MM.1S (cell line): Measurements from ENCODE around the gene CRADD.

ENCODE experiments used
- DNase-seq: peaks from one replicate; pipeline ENCODE4 v3.0.0-alpha.2; 2015
- H2AFZ ChIP-seq: fragments of 300-600 bp; sonication (generic); 2 replicates; pipeline ENCODE4 v1.6.0; 2016; ENCODE audit warnings: antibody characterized with exemption, low read length
- H3F3A ChIP-seq: fragments of 300-600 bp; sonication (generic); 2 replicates; pipeline ENCODE4 v1.6.1; 2016; ENCODE audit warnings: mild to moderate bottlenecking, antibody characterized with exemption, low read length, moderate library complexity, mixed read lengths; ENCODE audit not compliant: insufficient read depth
- H3K27ac ChIP-seq: fragments of 300-600 bp; sonication (generic); 2 replicates; pipeline ENCODE4 v1.5.1; 2016; ENCODE audit warnings: mild to moderate bottlenecking, low read length
- H3K27me3 ChIP-seq: fragments of 300-600 bp; sonication (generic); replicated peaks from 2 replicates; pipeline ENCODE4 v1.6.0; 2016; ENCODE audit warnings: low read length; ENCODE audit not compliant: insufficient read depth
- H3K36me3 ChIP-seq: fragments of 300-600 bp; sonication (generic); replicated peaks from 2 replicates; pipeline ENCODE4 v1.6.1; 2016; ENCODE audit warnings: mild to moderate bottlenecking, low read length, mixed read lengths; ENCODE audit not compliant: insufficient read depth
- H3K4me1 ChIP-seq: fragments of 300-600 bp; sonication (generic); 2 replicates; pipeline ENCODE4 v1.6.1; 2016; ENCODE audit warnings: low read length, mixed read lengths
- H3K4me2 ChIP-seq: fragments of 300-600 bp; sonication (generic); 2 replicates; pipeline ENCODE4 v1.6.0; 2016; ENCODE audit warnings: low read depth, low read length
- H3K4me3 ChIP-seq: fragments of 300-600 bp; sonication (generic); 2 replicates; pipeline ENCODE4 v1.5.1; 2016; ENCODE audit warnings: low read length, mixed read lengths
- H3K79me2 ChIP-seq: fragments of 300-600 bp; sonication (generic); 2 replicates; pipeline ENCODE4 v1.6.1; 2016; ENCODE audit warnings: mixed run types, low read length, mixed read lengths
- H3K9ac ChIP-seq: fragments of 300-600 bp; sonication (generic); 2 replicates; pipeline ENCODE4 v1.6.1; 2016; ENCODE audit warnings: low read length, mixed read lengths
- H3K9me2 ChIP-seq: fragments of 300-600 bp; sonication (generic); replicated peaks from 2 replicates; pipeline ENCODE4 v1.6.1; 2016; ENCODE audit warnings: mild to moderate bottlenecking, low read length, mixed read lengths; ENCODE audit not compliant: insufficient read depth
- H3K9me3 ChIP-seq: fragments of 300-600 bp; sonication (generic); replicated peaks from 2 replicates; pipeline ENCODE4 v1.6.1; 2016; ENCODE audit warnings: mild to moderate bottlenecking, low read length, mixed read lengths; ENCODE audit not compliant: insufficient read depth
- H4K20me1 ChIP-seq: fragments of 300-600 bp; sonication (generic); 2 replicates; pipeline ENCODE4 v1.6.1; 2016; ENCODE audit warnings: mild to moderate bottlenecking, low read length, moderate library complexity, mixed read lengths; ENCODE audit not compliant: insufficient read depth
- EZH2 ChIP-seq: fragments of 300-600 bp; sonication (generic); optimal IDR thresholded peaks from 2 replicates; pipeline ENCODE3; 2017; ENCODE audit warnings: low read depth, mild to moderate bottlenecking, antibody characterized with exemption, low read length, mixed read lengths
- EZH2phosphoT487 ChIP-seq: fragments of 300-600 bp; sonication (generic); IDR thresholded peaks from 2 replicates; pipeline ENCODE4 v1.6.1; 2018; ENCODE audit warnings: antibody characterized with exemption, low read length
- TF ChIP-seq, protein P1 (sequence below): fragments of 300-600 bp; sonication (generic); IDR thresholded peaks from 2 replicates; pipeline ENCODE4 v1.5.1; 2016; ENCODE audit warnings: antibody characterized with exemption, low read length, mixed read lengths

Gene CRADD

GRCh38 chr12:93762059-93762719 lies 85.0 kb downstream of the CRADD start:
- TF ChIP-seq EZH2phosphoT487 = no peak
- no peak for TF ChIP-seq EZH2
- TF ChIP-seq, protein P1, sequence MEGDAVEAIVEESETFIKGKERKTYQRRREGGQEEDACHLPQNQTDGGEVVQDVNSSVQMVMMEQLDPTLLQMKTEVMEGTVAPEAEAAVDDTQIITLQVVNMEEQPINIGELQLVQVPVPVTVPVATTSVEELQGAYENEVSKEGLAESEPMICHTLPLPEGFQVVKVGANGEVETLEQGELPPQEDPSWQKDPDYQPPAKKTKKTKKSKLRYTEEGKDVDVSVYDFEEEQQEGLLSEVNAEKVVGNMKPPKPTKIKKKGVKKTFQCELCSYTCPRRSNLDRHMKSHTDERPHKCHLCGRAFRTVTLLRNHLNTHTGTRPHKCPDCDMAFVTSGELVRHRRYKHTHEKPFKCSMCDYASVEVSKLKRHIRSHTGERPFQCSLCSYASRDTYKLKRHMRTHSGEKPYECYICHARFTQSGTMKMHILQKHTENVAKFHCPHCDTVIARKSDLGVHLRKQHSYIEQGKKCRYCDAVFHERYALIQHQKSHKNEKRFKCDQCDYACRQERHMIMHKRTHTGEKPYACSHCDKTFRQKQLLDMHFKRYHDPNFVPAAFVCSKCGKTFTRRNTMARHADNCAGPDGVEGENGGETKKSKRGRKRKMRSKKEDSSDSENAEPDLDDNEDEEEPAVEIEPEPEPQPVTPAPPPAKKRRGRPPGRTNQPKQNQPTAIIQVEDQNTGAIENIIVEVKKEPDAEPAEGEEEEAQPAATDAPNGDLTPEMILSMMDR = no peak
- Histone ChIP-seq H4K20me1 (no peaks in the 10 kb centered on the region), H3K9me2 (no peaks in the 10 kb centered on the region), H3K36me3 (no peaks in the 10 kb centered on the region), H3K79me2 (no peaks in the 10 kb centered on the region), H3K27me3 (no peaks in the 10 kb centered on the region), H3K4me1 (no peaks in the 10 kb centered on the region), H3K4me2 (no peak overlapping the region), H3F3A (no peaks in the 10 kb centered on the region), H2AFZ (no peak overlapping the region), H3K9ac (no peak overlapping the region), H3K27ac (no peak overlapping the region), H3K9me3 (no peaks in the 10 kb centered on the region), H3K4me3 (no peak overlapping the region)
- no peak for DNase-seq

- no peaks in the 10 kb centered on the region for H3K27me3 ChIP-seq
- no peak overlapping the region for H3K9ac ChIP-seq
- H3F3A ChIP-seq = no peaks in the 10 kb centered on the region
- no peaks in the 10 kb centered on the region for H3K4me1 ChIP-seq
- TF ChIP-seq EZH2 = no peak
- TF ChIP-seq, protein P1 = no peak
- TF ChIP-seq EZH2phosphoT487 = no peak
- H2AFZ ChIP-seq = no peak overlapping the region
- no peak overlapping the region for H3K4me2 ChIP-seq
- no peaks in the 10 kb centered on the region for H3K36me3 ChIP-seq
- no peak for DNase-seq
- H3K79me2 ChIP-seq = no peaks in the 10 kb centered on the region
- H3K9me2 ChIP-seq = no peaks in the 10 kb centered on the region
- H4K20me1 ChIP-seq = no peaks in the 10 kb centered on the region
- no peak overlapping the region for H3K27ac ChIP-seq
- no peaks in the 10 kb centered on the region for H3K9me3 ChIP-seq
- no peak overlapping the region for H3K4me3 ChIP-seq
Observed at GRCh38 chr12:93762912-93763553, 85.9 kb downstream of the CRADD start.

DNA sequence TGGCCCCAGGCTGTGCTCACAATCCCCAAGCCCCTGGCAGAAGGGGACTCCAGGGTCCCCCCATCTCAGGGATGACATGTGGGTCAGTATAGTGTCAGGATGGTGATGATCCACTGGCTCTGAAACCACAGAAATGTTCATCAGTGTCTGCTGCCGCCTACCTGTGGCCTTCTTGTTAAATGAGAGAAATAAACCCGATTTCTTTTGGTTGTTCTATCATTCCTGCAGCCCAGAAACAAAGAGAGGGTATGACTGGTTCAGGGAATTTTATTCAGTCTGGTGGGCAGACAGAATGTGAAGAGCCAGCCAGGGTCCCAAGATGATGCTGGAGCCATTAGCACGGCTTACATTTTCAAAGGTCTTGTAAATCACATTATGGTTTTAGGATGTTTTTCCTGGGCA lies 86.6 kb downstream of the CRADD start:
- no peaks in the 10 kb centered on the region for H3K27me3 ChIP-seq
- H2AFZ ChIP-seq = no peak overlapping the region
- no peak for TF ChIP-seq EZH2phosphoT487
- no peak for TF ChIP-seq EZH2
- TF ChIP-seq, protein P1 = no peak
- no peaks in the 10 kb centered on the region for H4K20me1 ChIP-seq
- no peak overlapping the region for H3K9ac ChIP-seq
- no peaks in the 10 kb centered on the region for H3K4me1 ChIP-seq
- H3F3A ChIP-seq = no peaks in the 10 kb centered on the region
- H3K27ac ChIP-seq = no peak overlapping the region
- no peaks in the 10 kb centered on the region for H3K9me2 ChIP-seq
- H3K4me3 ChIP-seq = no peak overlapping the region
- no peaks in the 10 kb centered on the region for H3K9me3 ChIP-seq
- no peak overlapping the region for H3K4me2 ChIP-seq
- no peaks in the 10 kb centered on the region for H3K79me2 ChIP-seq
- DNase-seq = no peak
- no peaks in the 10 kb centered on the region for H3K36me3 ChIP-seq
